ENCODE measurements around the gene CACNG6. TPM values are rescaled to one million over a fixed set of nuclear protein-coding genes. Genes with fewer than 3 reads are reported as not detected.

CACNG6 gene
- total and polyA plus RNA-seq, 2 of the 13 experiments (the other 11 are each of a cell fraction or from before 2014, with no cell fraction given) = not detected

DNA sequence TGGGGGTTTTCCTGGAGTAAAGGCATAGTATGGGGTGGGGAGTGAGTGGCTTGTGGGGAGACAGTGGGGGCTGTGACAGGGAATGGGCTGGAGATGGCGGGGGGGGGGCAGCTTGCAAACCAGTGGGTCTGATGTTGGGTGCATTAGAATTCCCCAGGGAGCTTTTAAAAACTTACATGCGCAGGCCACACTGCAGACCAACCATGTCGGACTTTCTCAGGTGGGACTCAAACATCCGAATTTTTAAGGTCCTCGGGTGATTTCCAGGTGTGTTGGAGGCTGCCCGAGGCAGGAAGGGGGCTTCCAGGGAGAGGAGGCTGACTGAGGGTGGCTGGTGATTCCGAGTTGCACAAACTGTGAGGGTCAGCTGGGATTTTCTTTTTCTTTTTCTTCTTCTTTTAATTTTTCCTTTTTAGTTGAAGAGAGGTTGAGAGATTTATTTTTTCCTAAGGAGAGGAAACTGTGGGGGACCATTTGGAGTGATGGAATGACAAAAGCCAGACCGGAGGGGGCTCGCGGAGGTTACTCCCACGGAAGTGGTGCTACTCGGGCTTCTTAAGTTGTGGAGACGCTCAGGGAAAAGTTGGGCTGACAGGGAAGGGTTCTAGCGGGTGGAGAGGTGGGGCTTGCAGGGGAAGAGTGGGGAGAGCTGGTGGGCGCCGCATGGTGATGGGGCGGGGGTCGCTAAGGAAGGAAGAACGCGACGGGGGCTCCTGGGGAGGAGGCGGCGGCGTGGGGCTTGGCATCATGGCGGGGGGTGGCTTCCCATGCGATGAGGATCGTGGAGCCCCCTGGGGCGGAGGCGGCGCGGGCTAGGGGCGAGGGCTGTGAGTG is 29.7 kb upstream of the CACNG6 start:
- WGBS (ENCODE audit: low lambda C conversion rate) = 26% methylated on average over 28 of the region's 32 CpGs
- ChIA-PET POLR2A (no interaction called here), CTCF (ENCODE audit: low intra/inter-chr PET ratio, low total read pairs) (no interaction called here)
- Histone ChIP-seq H3K4me3 (replicated peaks in 1 of 3; ENCODE audit: insufficient read depth in 1 of 3, low read depth in 2 of 3, low read length in 3 of 3) (no peak overlapping the region), H3K9me3 (ENCODE audit: low read length) (no peaks in the 10 kb centered on the region), H3K9ac (ENCODE audit: insufficient read depth, low read depth, low read length) (no peak overlapping the region), H3K27ac (ENCODE audit: extremely low read length, insufficient read depth, low read length) (no peak overlapping the region), H3K36me3 (replicated peaks in 1 of 2; ENCODE audit: control insufficient read depth in 1 of 2, insufficient read depth in 2 of 2, low read length in 2 of 2) (no peaks in the 10 kb centered on the region), H3K4me2 (ENCODE audit: low read depth, low read length) (no peak overlapping the region), H4K20me1 (ENCODE audit: insufficient read depth, low read length) (no peaks in the 10 kb centered on the region), H3K4me1 (ENCODE audit: insufficient read depth, low read length) (no peaks in the 10 kb centered on the region), H3K27me3 (ENCODE audit: control insufficient read depth in 1 of 2, insufficient read depth in 2 of 2, low read length in 2 of 2) (peaks cover 13 to 50% of the 10 kb centered on the region in 2 experiments; a peak in 4 of 5 replicates), H3K79me2 (ENCODE audit: insufficient read depth, low read length) (no peaks in the 10 kb centered on the region), H2AFZ (ENCODE audit: low read length) (no peak overlapping the region)
- FAIRE-seq (no peak), ATAC-seq (no peak), DNase-seq (ENCODE audit: low spot score) (no peak)
- intact Hi-C loops (cut with micrococcal nuclease; ENCODE audit: unreplicated experiment) = no loop called here
- no peak for TF ChIP-seq SAFB2 (CRISPR knock-in tag; IDR thresholded peaks at IDR 0.05; ENCODE audit: borderline replicate concordance, low read depth)
- no peak for TF ChIP-seq ZNF816 (CRISPR knock-in tag; IDR thresholded peaks at IDR 0.05; ENCODE audit: borderline replicate concordance)
- no peak for TF ChIP-seq FOXA3 (CRISPR knock-in tag; IDR thresholded peaks at IDR 0.05)
- TF ChIP-seq ZNF83 (CRISPR knock-in tag; IDR thresholded peaks at IDR 0.05; ENCODE audit: borderline replicate concordance) = no peak
- no peak for TF ChIP-seq ELK4 (CRISPR knock-in tag; IDR thresholded peaks at IDR 0.05; ENCODE audit: borderline replicate concordance)
- no peak for TF ChIP-seq ZNF839 (CRISPR knock-in tag; IDR thresholded peaks at IDR 0.05; ENCODE audit: borderline replicate concordance)
- no peak for TF ChIP-seq FOXJ3 (CRISPR knock-in tag; IDR thresholded peaks at IDR 0.05; ENCODE audit: borderline replicate concordance)
- no peak for TF ChIP-seq SMAD1 (CRISPR knock-in tag; IDR thresholded peaks at IDR 0.05; ENCODE audit: borderline replicate concordance, low read depth)
- no peak for TF ChIP-seq DMTF1 (CRISPR knock-in tag; IDR thresholded peaks at IDR 0.05)
- in situ Hi-C loops (cut with HindIII; ENCODE audit: extremely low pct_ligation_motif_present, low pct_unique_long_range_greater_than_20kb) = no loop called here
- no TSS peak for BruUV-seq (replicated peaks)

Data from HepG2 (cell line).